Muscle of leg (tissue), 11 donors: ENCODE data around the gene ZSWIM6. TPM values are rescaled to one million over a fixed set of nuclear protein-coding genes. Genes with fewer than 3 reads are reported as not detected.

Source experiments
- DNase-seq: peaks from one replicate; pipeline ENCODE4 v3.0.0; 2013
- H3K27ac ChIP-seq: one replicate; pipeline ENCODE4 v1.5.1; 2013; ENCODE audit warnings: mild to moderate bottlenecking, low read length, control low read depth
- H3K27me3 ChIP-seq: one replicate; pipeline ENCODE4 v1.6.1; 2013; ENCODE audit warnings: low read length; ENCODE audit not compliant: control insufficient read depth, insufficient read depth
- H3K36me3 ChIP-seq: one replicate; pipeline ENCODE4 v1.6.1; 2013; ENCODE audit warnings: low read length; ENCODE audit not compliant: control insufficient read depth, insufficient read depth
- H3K4me1 ChIP-seq: one replicate; pipeline ENCODE4 v1.6.1; 2013; ENCODE audit warnings: low read length; ENCODE audit not compliant: control insufficient read depth, insufficient read depth
- H3K4me3 ChIP-seq: one replicate; pipeline ENCODE4 v1.5.1; 2013; ENCODE audit warnings: low read length, control low read depth
- H3K9me3 ChIP-seq: replicated peaks from 2 replicates; pipeline ENCODE4 v1.6.1; 2013; ENCODE audit warnings: low read depth, low read length; ENCODE audit not compliant: control insufficient read depth
- WGBS: methylation state at CpG from one replicate; pipeline ENCODE4 v1.1.5; 2013; ENCODE audit warnings: missing lambda C conversion rate; ENCODE audit not compliant: insufficient coverage; 5-methylcytosine and 5-hydroxymethylcytosine counted together
- polyA plus RNA-seq, 8 donors: library from polyadenylated mRNA; unstranded; fragments of 120-200 nt; gene quantifications; one replicate each; pipeline versions ENCODE4 v1.2.1 to v1.2.3, GENCODE V29; 2013; ENCODE audit warnings: inconsistent platforms in 1 of 8, low replicate concordance in 1 of 8; ENCODE audit not compliant: insufficient read length in 8 of 8, insufficient read depth in 1 of 8
- total RNA-seq: library from RNA; stranded (reverse); fragments of 120-200 nt; gene quantifications from one replicate; pipeline ENCODE4 v1.2.4, GENCODE V29; 2013

Gene ZSWIM6
- total and polyA plus RNA-seq, 9 donors: 4.3 to 10.2 (median 7.5) TPM

GRCh38 chr5:61472172-61472958, 140.3 kb downstream of the ZSWIM6 start:
- Histone ChIP-seq H3K27me3 (no peaks in the 10 kb centered on the region), H3K36me3 (no peaks in the 10 kb centered on the region), H3K9me3 (peaks cover 2% of the 10 kb centered on the region), H3K4me1 (no peaks in the 10 kb centered on the region), H3K27ac (no peak overlapping the region), H3K4me3 (no peak overlapping the region)
- no peak for DNase-seq
- WGBS: 89% methylated on average over 6 of the region's 7 CpGs

GRCh38 chr5:61474746-61475145, 142.7 kb downstream of the ZSWIM6 start:
- no peak overlapping the region for H3K27ac ChIP-seq
- H3K36me3 ChIP-seq: peaks cover 2% of the 10 kb centered on the region
- no peaks in the 10 kb centered on the region for H3K27me3 ChIP-seq
- DNase-seq: no peak
- peaks cover 2% of the 10 kb centered on the region for H3K9me3 ChIP-seq
- H3K4me3 ChIP-seq: no peak overlapping the region
- H3K4me1 ChIP-seq: no peaks in the 10 kb centered on the region
- no CpG with 5 or more reads among the region's 4 CpGs for WGBS

GRCh38 chr5:61477788-61478187, 145.7 kb downstream of the ZSWIM6 start:
- Histone ChIP-seq H3K4me1 (no peaks in the 10 kb centered on the region), H3K9me3 (no peaks in the 10 kb centered on the region), H3K27ac (no peak overlapping the region), H3K36me3 (peaks cover 2% of the 10 kb centered on the region), H3K4me3 (no peak overlapping the region), H3K27me3 (no peaks in the 10 kb centered on the region)
- WGBS: no CpG with 5 or more reads among the region's 2 CpGs
- DNase-seq: no peak

GRCh38 chr5:61479850-61480614, 148.0 kb downstream of the ZSWIM6 start:
- H3K4me1 ChIP-seq: no peaks in the 10 kb centered on the region
- WGBS: no CpG with 5 or more reads among the region's 4 CpGs
- H3K27me3 ChIP-seq: no peaks in the 10 kb centered on the region
- H3K9me3 ChIP-seq: no peaks in the 10 kb centered on the region
- H3K36me3 ChIP-seq: peaks cover 2% of the 10 kb centered on the region
- no peak overlapping the region for H3K4me3 ChIP-seq
- no peak overlapping the region for H3K27ac ChIP-seq
- no peak for DNase-seq

- H3K9me3 ChIP-seq: no peaks in the 10 kb centered on the region
- H3K27ac ChIP-seq: no peak overlapping the region
- H3K36me3 ChIP-seq: peaks cover 2% of the 10 kb centered on the region
- no peak overlapping the region for H3K4me3 ChIP-seq
- H3K4me1 ChIP-seq: no peaks in the 10 kb centered on the region
- no peaks in the 10 kb centered on the region for H3K27me3 ChIP-seq
- DNase-seq: no peak
- WGBS: no CpG with 5 or more reads among the region's 3 CpGs
These were observed 150.9 kb downstream of the ZSWIM6 start for GRCh38 chr5:61482980-61483379.

GRCh38 chr5:61486476-61486875, 154.4 kb downstream of the ZSWIM6 start:
- H3K27me3 ChIP-seq: no peaks in the 10 kb centered on the region
- H3K36me3 ChIP-seq: no peaks in the 10 kb centered on the region
- no peaks in the 10 kb centered on the region for H3K4me1 ChIP-seq
- H3K9me3 ChIP-seq: no peaks in the 10 kb centered on the region
- no CpG with 5 or more reads among the region's 1 CpG for WGBS
- no peak overlapping the region for H3K4me3 ChIP-seq
- H3K27ac ChIP-seq: no peak overlapping the region
- no peak for DNase-seq

- no peak overlapping the region for H3K27ac ChIP-seq
- H3K36me3 ChIP-seq: no peaks in the 10 kb centered on the region
- H3K27me3 ChIP-seq: no peaks in the 10 kb centered on the region
- no peaks in the 10 kb centered on the region for H3K4me1 ChIP-seq
- H3K4me3 ChIP-seq: no peak overlapping the region
- no peak for DNase-seq
- WGBS: no CpG with 5 or more reads among the region's 1 CpG
- no peaks in the 10 kb centered on the region for H3K9me3 ChIP-seq
These were observed 157.5 kb downstream of the ZSWIM6 start for GRCh38 chr5:61489574-61489973.

GRCh38 chr5:61491861-61492260, 159.8 kb downstream of the ZSWIM6 start:
- Histone ChIP-seq H3K9me3 (no peaks in the 10 kb centered on the region), H3K4me1 (no peaks in the 10 kb centered on the region), H3K27ac (no peak overlapping the region), H3K4me3 (no peak overlapping the region), H3K27me3 (no peaks in the 10 kb centered on the region), H3K36me3 (no peaks in the 10 kb centered on the region)
- DNase-seq: no peak
- WGBS: no CpG with 5 or more reads among the region's 1 CpG

- Histone ChIP-seq H3K4me1 (no peaks in the 10 kb centered on the region), H3K36me3 (no peaks in the 10 kb centered on the region), H3K4me3 (no peak overlapping the region), H3K9me3 (no peaks in the 10 kb centered on the region), H3K27ac (no peak overlapping the region), H3K27me3 (no peaks in the 10 kb centered on the region)
- WGBS: 94% methylated on average over 3 of the region's 7 CpGs
- no peak for DNase-seq
These were observed 161.9 kb downstream of the ZSWIM6 start for GRCh38 chr5:61493973-61494372.

GRCh38 chr5:61496446-61496845, 164.4 kb downstream of the ZSWIM6 start:
- WGBS: 50% methylated on average over 1 of the region's 3 CpGs
- DNase-seq: peak; percentile 13
- no peak overlapping the region for H3K27ac ChIP-seq

More at GRCh38 chr5:61496446-61496845, 164.4 kb downstream of the ZSWIM6 start:
- H3K36me3 ChIP-seq: no peaks in the 10 kb centered on the region
- no peaks in the 10 kb centered on the region for H3K4me1 ChIP-seq
- H3K9me3 ChIP-seq: no peaks in the 10 kb centered on the region
- no peak overlapping the region for H3K4me3 ChIP-seq
- no peaks in the 10 kb centered on the region for H3K27me3 ChIP-seq
